A673 (cell line): ENCODE results near the gene DHX34. TPM values are rescaled to one million over a fixed set of nuclear protein-coding genes. Genes with fewer than 3 reads are reported as not detected.

Experiments
- BruUV-seq: library from RNA; stranded (reverse); fragments of 400-500 nt; replicated peaks from 2 replicates; lab custom pipeline; 2021; lab: Mats Ljungman, UMichigan
- CTCF ChIA-PET: fragments of 300-600 bp; sonication (Branson Sonifier 250); formaldehyde crosslinking; loops from one replicate; lab custom pipeline; 2022; ENCODE audit warnings: antibody characterized with exemption; lab: Charles Lee
- POLR2A ChIA-PET: fragments of 300-600 bp; sonication (Branson Sonifier 250); formaldehyde crosslinking; loops from one replicate; lab custom pipeline; 2022; ENCODE audit warnings: antibody characterized with exemption; ENCODE audit not compliant: low non-redundant PET; lab: Charles Lee
- DNase-seq: peaks from one replicate; pipeline ENCODE4 v3.0.0-alpha.2; 2015; ENCODE audit warnings: low spot score
- H3K27ac ChIP-seq: fragments of 200-600 bp; sonication (generic); 2 replicates; pipeline ENCODE4 v1.5.1; 2016; ENCODE audit warnings: mixed run types, low read depth, mild to moderate bottlenecking, mixed read lengths, antibody characterized with exemption, low read length; ENCODE audit not compliant: poor library complexity, severe bottlenecking
- H3K27me3 ChIP-seq: fragments of 200-600 bp; sonication (generic); replicated peaks from 2 replicates; pipeline ENCODE4 v1.6.1; 2017; ENCODE audit warnings: mixed run types, low read depth, mild to moderate bottlenecking, mixed read lengths, antibody characterized with exemption, low read length; ENCODE audit not compliant: insufficient read depth, poor library complexity
- H3K36me3 ChIP-seq: fragments of 200-600 bp; sonication (generic); 2 replicates; pipeline ENCODE4 v1.6.1; 2016; ENCODE audit warnings: mixed run types, mild to moderate bottlenecking, mixed read lengths, antibody characterized with exemption, low read length; ENCODE audit not compliant: insufficient read depth, poor library complexity, severe bottlenecking
- H3K4me1 ChIP-seq: fragments of 200-600 bp; sonication (generic); 2 replicates; pipeline ENCODE4 v1.6.1; 2017; ENCODE audit warnings: mixed run types, mild to moderate bottlenecking, mixed read lengths, antibody characterized with exemption, low read length; ENCODE audit not compliant: insufficient read depth, poor library complexity, severe bottlenecking
- H3K4me3 ChIP-seq: fragments of 200-600 bp; sonication (generic); 2 replicates; pipeline ENCODE4 v1.5.1; 2016; ENCODE audit warnings: low read depth, mixed run types, mild to moderate bottlenecking, mixed read lengths, low read length; ENCODE audit not compliant: poor library complexity, severe bottlenecking
- H3K9me3 ChIP-seq: fragments of 200-600 bp; sonication (generic); 2 replicates; pipeline ENCODE4 v1.6.1; 2016; ENCODE audit warnings: mixed run types, low read depth, mild to moderate bottlenecking, mixed read lengths, antibody characterized with exemption, low read length; ENCODE audit not compliant: poor library complexity, severe bottlenecking
- EZH2 ChIP-seq: fragments of 200-600 bp; sonication (generic); IDR thresholded peaks from 2 replicates; pipeline ENCODE4 v1.6.1; 2017; ENCODE audit warnings: borderline replicate concordance, low read depth, mild to moderate bottlenecking, mixed read lengths, antibody characterized with exemption, low read length; ENCODE audit not compliant: poor library complexity, severe bottlenecking
- intact Hi-C: fragments of 100-400 bp; cut with micrococcal nuclease; formaldehyde crosslinking; loops from one replicate; pipeline ENCODE4 v1.10.0; 2022; ENCODE audit not compliant: unreplicated experiment
- total RNA-seq: library from RNA; stranded (reverse); gene quantifications from 2 replicates; pipeline ENCODE4 v1.2.3, GENCODE V29; 2021
- TF ChIP-seq, protein P1 (sequence below): fragments of 300-800, 200-600 bp; sonication (generic); conservative IDR thresholded peaks from 2 replicates; pipeline ENCODE4 v1.5.1; 2017; ENCODE audit warnings: low read depth, mild to moderate bottlenecking, antibody characterized with exemption, low read length, moderate library complexity, mixed read lengths

Gene DHX34
- total RNA-seq, 1 experiment from 2014 or later: 29.6 TPM

DNA sequence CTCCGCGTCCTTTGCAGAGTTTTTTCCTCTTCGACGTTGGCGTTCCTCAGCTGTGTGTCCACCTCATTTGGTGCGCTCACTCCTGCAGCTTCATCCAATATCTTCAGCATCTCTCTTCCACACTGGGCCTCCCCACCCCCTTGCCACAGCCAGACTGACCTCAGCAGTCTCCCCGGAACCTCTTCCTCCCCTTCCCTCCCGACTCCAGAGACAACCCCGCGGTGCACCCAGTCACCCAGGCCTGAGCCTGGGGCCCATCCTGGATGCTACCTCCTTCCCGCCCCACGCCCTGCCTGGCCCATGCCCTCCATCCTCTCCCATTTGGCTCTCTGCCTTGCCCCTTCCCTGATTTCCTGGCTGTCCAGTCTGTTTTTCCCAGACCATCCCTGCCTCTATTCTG lies 25.2 kb upstream of the DHX34 start:
- no peak for TF ChIP-seq EZH2
- TF ChIP-seq, protein P1, sequence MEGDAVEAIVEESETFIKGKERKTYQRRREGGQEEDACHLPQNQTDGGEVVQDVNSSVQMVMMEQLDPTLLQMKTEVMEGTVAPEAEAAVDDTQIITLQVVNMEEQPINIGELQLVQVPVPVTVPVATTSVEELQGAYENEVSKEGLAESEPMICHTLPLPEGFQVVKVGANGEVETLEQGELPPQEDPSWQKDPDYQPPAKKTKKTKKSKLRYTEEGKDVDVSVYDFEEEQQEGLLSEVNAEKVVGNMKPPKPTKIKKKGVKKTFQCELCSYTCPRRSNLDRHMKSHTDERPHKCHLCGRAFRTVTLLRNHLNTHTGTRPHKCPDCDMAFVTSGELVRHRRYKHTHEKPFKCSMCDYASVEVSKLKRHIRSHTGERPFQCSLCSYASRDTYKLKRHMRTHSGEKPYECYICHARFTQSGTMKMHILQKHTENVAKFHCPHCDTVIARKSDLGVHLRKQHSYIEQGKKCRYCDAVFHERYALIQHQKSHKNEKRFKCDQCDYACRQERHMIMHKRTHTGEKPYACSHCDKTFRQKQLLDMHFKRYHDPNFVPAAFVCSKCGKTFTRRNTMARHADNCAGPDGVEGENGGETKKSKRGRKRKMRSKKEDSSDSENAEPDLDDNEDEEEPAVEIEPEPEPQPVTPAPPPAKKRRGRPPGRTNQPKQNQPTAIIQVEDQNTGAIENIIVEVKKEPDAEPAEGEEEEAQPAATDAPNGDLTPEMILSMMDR: no peak
- no peaks in the 10 kb centered on the region for H3K27me3 ChIP-seq
- ChIA-PET POLR2A (no interaction called here), CTCF (interaction anchor here (0.6 kb wide), 1 partner anchor 187 kb away, joined by 4 read pairs; no protein-coding TSS in a partner anchor)
- H3K36me3 ChIP-seq: no peaks in the 10 kb centered on the region
- no peak for DNase-seq
- intact Hi-C loops: no loop called here
- H3K4me1 ChIP-seq: no peaks in the 10 kb centered on the region
- no peak overlapping the region for H3K27ac ChIP-seq
- no peaks in the 10 kb centered on the region for H3K9me3 ChIP-seq
- no TSS peak for BruUV-seq
- no peak overlapping the region for H3K4me3 ChIP-seq

DNA sequence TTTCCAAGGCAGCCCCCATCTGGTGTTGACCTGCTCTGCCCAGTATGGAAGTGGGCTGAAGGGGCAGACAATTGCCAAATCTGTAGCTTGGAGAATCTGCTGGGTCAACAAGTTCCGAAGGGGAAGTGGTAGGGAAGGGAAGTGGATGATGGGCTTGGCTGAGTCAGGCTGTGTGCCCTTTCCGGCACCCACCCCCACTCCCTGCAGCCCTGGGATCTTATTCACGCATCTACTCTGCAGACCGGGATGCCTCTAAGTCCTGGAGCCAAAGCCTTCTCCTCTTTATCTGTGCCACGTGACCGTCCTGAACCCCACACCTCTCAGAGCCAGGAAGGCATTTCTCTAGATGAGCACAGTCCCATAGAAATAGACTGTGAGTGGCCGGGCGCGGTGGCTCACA lies 24.6 kb upstream of the DHX34 start:
- H3K9me3 ChIP-seq: no peaks in the 10 kb centered on the region
- H3K27me3 ChIP-seq: no peaks in the 10 kb centered on the region
- H3K27ac ChIP-seq: no peak overlapping the region
- BruUV-seq: no TSS peak
- DNase-seq: no peak
- no peak overlapping the region for H3K4me3 ChIP-seq
- intact Hi-C loops: no loop called here
- POLR2A ChIA-PET: no interaction called here
- H3K36me3 ChIP-seq: no peaks in the 10 kb centered on the region
- CTCF ChIA-PET: no interaction called here
- TF ChIP-seq, protein P1: no peak
- no peak for TF ChIP-seq EZH2
- no peaks in the 10 kb centered on the region for H3K4me1 ChIP-seq

DNA sequence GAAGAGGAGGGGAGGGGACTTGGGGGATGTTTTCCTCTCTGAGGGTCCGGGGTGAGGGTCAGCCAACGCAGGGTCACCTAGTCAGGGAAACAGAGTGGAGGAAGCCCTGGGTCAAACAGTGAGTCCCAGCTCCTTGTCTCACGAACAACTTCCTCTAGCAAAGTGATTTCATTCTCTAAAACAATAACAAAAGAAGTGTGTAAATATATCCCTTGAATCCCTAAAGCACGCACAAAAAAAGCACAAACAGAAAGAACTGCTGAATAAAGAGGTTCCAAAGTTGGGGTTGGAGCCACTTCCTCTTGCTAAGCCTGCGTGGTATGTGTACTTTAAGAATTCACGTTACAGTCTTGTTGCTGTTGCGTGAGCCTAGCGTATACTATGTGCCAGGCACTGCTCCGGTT lies 18.6 kb upstream of the DHX34 start:
- no peak for DNase-seq
- H3K27ac ChIP-seq: no peak overlapping the region
- POLR2A ChIA-PET: interaction anchor here (0.6 kb wide), 2 partner anchors 29 to 379 kb away, joined by 5 to 11 read pairs; no protein-coding TSS in a partner anchor
- TF ChIP-seq, protein P1: no peak
- no peak for TF ChIP-seq EZH2
- H3K36me3 ChIP-seq: no peaks in the 10 kb centered on the region
- H3K4me1 ChIP-seq: no peaks in the 10 kb centered on the region
- H3K27me3 ChIP-seq: no peaks in the 10 kb centered on the region
- intact Hi-C loops: no loop called here
- CTCF ChIA-PET: interaction anchor here (0.6 kb wide), 1 partner anchor 29 kb away, joined by 4 read pairs; no protein-coding TSS in a partner anchor
- H3K9me3 ChIP-seq: no peaks in the 10 kb centered on the region
- no TSS peak for BruUV-seq
- no peak overlapping the region for H3K4me3 ChIP-seq
